ENCODE data around the gene NTM. TPM values are rescaled to one million over a fixed set of nuclear protein-coding genes. Genes with fewer than 3 reads are reported as not detected.

Gene NTM
- total RNA-seq, 1 experiment from 2014 or later = 9.9 TPM

GRCh38 chr11:131665344-131665968 lies 295.0 kb downstream of the NTM start:
- H3T11ph ChIP-seq (ENCODE audit: low read length) = no peak overlapping the region

More at GRCh38 chr11:131665344-131665968, 295.0 kb downstream of the NTM start:
- no peak overlapping the region for H3K9ac ChIP-seq (ENCODE audit: extremely low read depth, insufficient read length, low read length)
- Mint-ChIP-seq H3K27ac (no peak overlapping the region), H3K9me3 (no peaks in the 10 kb centered on the region; a peak in 1 of 5 replicates), H3K4me1 (peaks cover 28 to 40% of the 10 kb centered on the region in 2 experiments), H3K36me3 (ENCODE audit: insufficient read depth in 1 of 3, low read depth in 3 of 3) (no peaks in the 10 kb centered on the region), H3K4me3 (no peak overlapping the region), H3K27me3 (ENCODE audit: low read depth) (peaks cover 2% of the 10 kb centered on the region)
- no peak overlapping the region for H3K4ac ChIP-seq (ENCODE audit: low read depth, low read length)
- no peak overlapping the region for H2BK15ac ChIP-seq (ENCODE audit: low read depth, low read length)
- no peak overlapping the region for H2AK5ac ChIP-seq (ENCODE audit: insufficient read length, low read length)
- H3K4me2 ChIP-seq (ENCODE audit: insufficient read depth, insufficient read length, low read length) = no peak overlapping the region
- H2BK120ac ChIP-seq (ENCODE audit: low read depth, low read length, poor library complexity, severe bottlenecking) = no peak overlapping the region
- no peaks in the 10 kb centered on the region for H3K79me2 ChIP-seq (ENCODE audit: insufficient read depth, low read length)
- no peaks in the 10 kb centered on the region for H4K20me1 ChIP-seq (ENCODE audit: control insufficient read depth, insufficient read depth, insufficient read length)
- no peak overlapping the region for H3K23ac ChIP-seq (ENCODE audit: insufficient read length, low read depth, low read length)
- no peak overlapping the region for H2BK5ac ChIP-seq (ENCODE audit: insufficient read length, low read length)
- no peaks in the 10 kb centered on the region for H3K23me2 ChIP-seq (ENCODE audit: insufficient read length, low read depth, low read length, poor library complexity, severe bottlenecking)
- no peak overlapping the region for H4K8ac ChIP-seq (replicated peaks; ENCODE audit: insufficient read length, low read depth, low read length)
- no peak overlapping the region for H4K91ac ChIP-seq (ENCODE audit: insufficient read length, low read depth, low read length)
- H4K5ac ChIP-seq (ENCODE audit: insufficient read length, low read depth, low read length) = no peak overlapping the region
- H3K79me1 ChIP-seq (ENCODE audit: insufficient read depth, low read depth, low read length, poor library complexity, severe bottlenecking) = no peaks in the 10 kb centered on the region
- H3K4me1 ChIP-seq (ENCODE audit: insufficient read depth, low read length) = peaks cover 18% of the 10 kb centered on the region; the same call in 1 of the 2 replicates
- H3K56ac ChIP-seq (ENCODE audit: insufficient read length, low read depth, low read length) = no peak overlapping the region
- TF ChIP-seq, protein P1, sequence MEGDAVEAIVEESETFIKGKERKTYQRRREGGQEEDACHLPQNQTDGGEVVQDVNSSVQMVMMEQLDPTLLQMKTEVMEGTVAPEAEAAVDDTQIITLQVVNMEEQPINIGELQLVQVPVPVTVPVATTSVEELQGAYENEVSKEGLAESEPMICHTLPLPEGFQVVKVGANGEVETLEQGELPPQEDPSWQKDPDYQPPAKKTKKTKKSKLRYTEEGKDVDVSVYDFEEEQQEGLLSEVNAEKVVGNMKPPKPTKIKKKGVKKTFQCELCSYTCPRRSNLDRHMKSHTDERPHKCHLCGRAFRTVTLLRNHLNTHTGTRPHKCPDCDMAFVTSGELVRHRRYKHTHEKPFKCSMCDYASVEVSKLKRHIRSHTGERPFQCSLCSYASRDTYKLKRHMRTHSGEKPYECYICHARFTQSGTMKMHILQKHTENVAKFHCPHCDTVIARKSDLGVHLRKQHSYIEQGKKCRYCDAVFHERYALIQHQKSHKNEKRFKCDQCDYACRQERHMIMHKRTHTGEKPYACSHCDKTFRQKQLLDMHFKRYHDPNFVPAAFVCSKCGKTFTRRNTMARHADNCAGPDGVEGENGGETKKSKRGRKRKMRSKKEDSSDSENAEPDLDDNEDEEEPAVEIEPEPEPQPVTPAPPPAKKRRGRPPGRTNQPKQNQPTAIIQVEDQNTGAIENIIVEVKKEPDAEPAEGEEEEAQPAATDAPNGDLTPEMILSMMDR (conservative IDR thresholded peaks at IDR 0.05) = no peak
- DNase-seq = no peak
- no peak overlapping the region for H3K18ac ChIP-seq (ENCODE audit: insufficient read length, low read depth, low read length)
- H2AFZ ChIP-seq (ENCODE audit: low read length) = no peak overlapping the region
- no peaks in the 10 kb centered on the region for H3K9me3 ChIP-seq (ENCODE audit: control insufficient read depth, low read depth, low read length)
- H2BK20ac ChIP-seq (ENCODE audit: low read depth, low read length, poor library complexity, severe bottlenecking) = no peak overlapping the region
- H3K14ac ChIP-seq (ENCODE audit: insufficient read depth, low read length) = no peak overlapping the region
- no CpG with 5 or more reads among the region's 8 CpGs for WGBS (ENCODE audit: extremely low coverage, insufficient read length, low lambda C conversion rate)
- H3K27ac ChIP-seq (ENCODE audit: insufficient read length, low read depth, low read length) = no peak overlapping the region
- H3K27me3 ChIP-seq (ENCODE audit: insufficient read depth, low read length) = no peaks in the 10 kb centered on the region
- no peak overlapping the region for H2BK12ac ChIP-seq (ENCODE audit: insufficient read length, low read depth, low read length)
